NCI-H2227 (cell line): ENCODE data around the gene CAVIN1.
"Not testable (repeated sequence)": the region's sequence is repeated elsewhere in the genome, so short reads cannot be mapped to it uniquely, and the experiment has no call there.

Source experiments
- DNase-seq: peaks from one replicate; lab custom pipeline; 2025; ENCODE audit not compliant: unreplicated experiment; lab: John Stamatoyannopoulos, UW

The CAVIN1 gene

GRCh38 chr17:42422958-42423712 is at the start of gene CAVIN1:
Gene CAVIN1, minus strand, starts transcription at chr17:42423256. Its CDS starts 159 bp downstream, at chr17:42423097.
- DNase-seq, result peak; percentile 70

- DNase-seq, result no peak
Measured at GRCh38 chr17:42467889-42468288, 44.8 kb upstream of the CAVIN1 start.

GRCh38 chr17:42463976-42464400 is 40.9 kb upstream of the CAVIN1 start:
- DNase-seq, result no peak

- DNase-seq, result no peak
Measured at GRCh38 chr17:42460371-42460770, 37.3 kb upstream of the CAVIN1 start.

GRCh38 chr17:42459801-42460281 is 36.8 kb upstream of the CAVIN1 start:
- no peak for DNase-seq

GRCh38 chr17:42459256-42459800 is 36.3 kb upstream of the CAVIN1 start:
- DNase-seq, result peak; percentile 46

- peak; percentile 95 for DNase-seq
Measured at GRCh38 chr17:42458497-42459255, 35.6 kb upstream of the CAVIN1 start, which contains the start of gene ATP6V0A1. Gene ATP6V0A1, plus strand, starts transcription at chr17:42458878. Its CDS starts 2,017 bp downstream, at chr17:42460895.

GRCh38 chr17:42457107-42457792 is 34.2 kb upstream of the CAVIN1 start:
- DNase-seq, result no peak

- DNase-seq, result no peak
Measured at GRCh38 chr17:42456223-42457106, 33.4 kb upstream of the CAVIN1 start.

- DNase-seq, result not testable (repeated sequence)
Measured at GRCh38 chr17:42454987-42455386, 31.9 kb upstream of the CAVIN1 start.

GRCh38 chr17:42453439-42453838 is 30.4 kb upstream of the CAVIN1 start:
- DNase-seq, result no peak

GRCh38 chr17:42451270-42451669 is 28.2 kb upstream of the CAVIN1 start:
- not testable (repeated sequence) for DNase-seq

- not testable (repeated sequence) for DNase-seq
Measured at GRCh38 chr17:42449838-42450237, 26.8 kb upstream of the CAVIN1 start.

- DNase-seq, result not testable (repeated sequence)
Measured at GRCh38 chr17:42449176-42449575, 26.1 kb upstream of the CAVIN1 start.

- DNase-seq, result no peak
Measured at GRCh38 chr17:42442196-42442565, 19.1 kb upstream of the CAVIN1 start.

GRCh38 chr17:42441371-42442195 is 18.5 kb upstream of the CAVIN1 start:
- DNase-seq, result no peak

- no peak for DNase-seq
Measured at GRCh38 chr17:42438600-42439567, 15.8 kb upstream of the CAVIN1 start.

GRCh38 chr17:42436391-42436790 is 13.3 kb upstream of the CAVIN1 start:
- no peak for DNase-seq
